ENCODE measurements around the gene SPATA45. TPM values are rescaled to one million over a fixed set of nuclear protein-coding genes. Genes with fewer than 3 reads are reported as not detected.

Gene SPATA45
- total and polyA plus RNA-seq, 2 of the 4 experiments (the other 2 are of a cell fraction), result not detected

GRCh38 chr1:212780759-212781158 lies 66.7 kb downstream of the SPATA45 start:
- no TSS peak for BruUV-seq (replicated peaks)

More at GRCh38 chr1:212780759-212781158, 66.7 kb downstream of the SPATA45 start:
- Histone ChIP-seq H4K91ac (ENCODE audit: insufficient read depth, low read depth, low read length) (no peak overlapping the region), H2AFZ (replicated peaks; ENCODE audit: low read length, poor library complexity) (no peak overlapping the region), H3K4ac (ENCODE audit: low read depth, low read length) (no peak overlapping the region), H3K4me1 (ENCODE audit: control insufficient read depth, insufficient read depth, low read length) (0 out of 2 replicates have a peak, but pooled peaks cover 2% of the 10 kb centered on the region), H3K56ac (ENCODE audit: extremely low read depth, insufficient read depth, low read length) (no peak overlapping the region), H2BK5ac (ENCODE audit: low read depth, low read length, poor library complexity, severe bottlenecking) (no peak overlapping the region), H3K4me2 (ENCODE audit: low read depth, low read length) (no peak overlapping the region), H3K4me3 (ENCODE audit: insufficient read depth, low read depth, low read length) (no peak overlapping the region), H3K27ac (ENCODE audit: insufficient read depth, low read length) (no peak overlapping the region), H3K9me3 (ENCODE audit: control insufficient read depth, insufficient read depth, low read length) (no peaks in the 10 kb centered on the region), H4K8ac (ENCODE audit: low read depth in 2 of 2, low read length in 2 of 2) (no peak overlapping the region), H2AK5ac (ENCODE audit: low read depth, low read length) (no peak overlapping the region), H3K36me3 (ENCODE audit: control insufficient read depth, insufficient read depth, low read length) (peaks cover 2% of the 10 kb centered on the region; the same call in 1 of the 2 replicates), H3K23ac (ENCODE audit: low read depth, low read length) (no peak overlapping the region), H4K5ac (ENCODE audit: low read depth, low read length) (no peak overlapping the region), H2BK20ac (ENCODE audit: low read depth, low read length) (no peak overlapping the region), H3K9ac (ENCODE audit: low read depth, low read length) (no peak overlapping the region), H2AK9ac (replicated peaks; ENCODE audit: low read depth, low read length, poor library complexity) (no peak overlapping the region), H2BK120ac (ENCODE audit: low read depth, low read length) (no peak overlapping the region), H4K20me1 (ENCODE audit: insufficient read depth, low read length) (no peaks in the 10 kb centered on the region), H2BK15ac (ENCODE audit: low read depth, low read length) (no peak overlapping the region), H3K27me3 (ENCODE audit: control insufficient read depth, insufficient read depth, low read length) (no peaks in the 10 kb centered on the region), H3K14ac (replicated peaks; ENCODE audit: low read depth, low read length) (no peak overlapping the region), H3K79me1 (ENCODE audit: low read depth in 1 of 2, low read length in 2 of 2) (peaks cover 3 to 8% of the 10 kb centered on the region in 2 experiments; a peak in 2 of 4 replicates), H3K9me1 (ENCODE audit: insufficient read depth, low read length) (no peaks in the 10 kb centered on the region), H3K18ac (ENCODE audit: low read depth, low read length) (no peak overlapping the region)
- 94% methylated on average over 3 of the region's 3 CpGs; no CpG with 5 or more reads in 1 of the 2 experiments for WGBS, 2 experiments (ENCODE audit: extremely low coverage in 2 of 2, insufficient read length in 1 of 2)
- no peak for DNase-seq
- dilution Hi-C loops (cut with HindIII; ENCODE audit: low sequenced_read_pairs, unreplicated experiment) (no loop called here), intact Hi-C loops (cut with micrococcal nuclease) (loop anchor here (10.0 kb wide), 1 partner anchor 716 kb away; no protein-coding TSS in a partner anchor), in situ Hi-C loops (cut with MboI; ENCODE audit: low sequenced_read_pairs) (loop anchor here (10.0 kb wide), 1 partner anchor 116 kb away; no protein-coding TSS in a partner anchor)
- ChIA-PET POLR2A (ENCODE audit: unreplicated experiment) (no interaction called here), CTCF (interaction anchor here (1.5 kb wide), 2 partner anchors 31 to 325 kb away, joined by 5 to 6 read pairs; no protein-coding TSS in a partner anchor)
- no peak for ATAC-seq (ENCODE audit: low read depth)
- no peak for TF ChIP-seq MAZ (IDR thresholded peaks at IDR 0.05; ENCODE audit: borderline replicate concordance, low read depth, low read length)
- no peak for TF ChIP-seq POLR2A (IDR thresholded peaks at IDR 0.05; ENCODE audit: low read depth, low read length)
- TF ChIP-seq RAD21 (IDR thresholded peaks at IDR 0.05; ENCODE audit: low read length), result no peak
- TF ChIP-seq CTCF (conservative IDR thresholded peaks at IDR 0.05; ENCODE audit: low read depth, low read length), result no peak
- TF ChIP-seq MAFK (IDR thresholded peaks at IDR 0.05; ENCODE audit: low read depth, low read length), result no peak

Small RNAs within 50 kb of the gene (microRNA-seq; reads per million reads assigned to microRNA genes)
- gene AC104333.1 (ENCODE audit: insufficient read depth, insufficient read length) (not detected), gene AC104333.2 (ENCODE audit: insufficient read depth, insufficient read length) (not detected)

Small RNAs within 50 kb of the gene (small RNA-seq; reads per million reads assigned to genes)
- gene AC104333.1, result 0 reads per million in 5 experiments
- gene AC104333.2, result 0 reads per million in 5 experiments

Other genes with a start within 250 kb of the SPATA45 start
- 9.9 and 15.0 TPM in 2 replicates for gene ATF3, start 238.9 kb downstream of the SPATA45 start, total RNA-seq (2012; rRNA removed)
- gene ATF3, start 238.9 kb downstream of the SPATA45 start, polyA plus RNA-seq (2012; rRNA removed), result 12.3 and 17.9 TPM in 2 replicates
- gene BATF3, start 147.8 kb downstream of the SPATA45 start, total RNA-seq (2012; rRNA removed), result 1.6 and 2.2 TPM in 2 replicates
- 3.0 and 3.9 TPM in 2 replicates for gene BATF3, start 147.8 kb downstream of the SPATA45 start, polyA plus RNA-seq (2012; rRNA removed)
- 32.8 and 42.5 TPM in 2 replicates for gene NSL1, start 55.9 kb downstream of the SPATA45 start, total RNA-seq (2012; rRNA removed)
- 19.1 and 26.7 TPM in 2 replicates for gene NSL1, start 55.9 kb downstream of the SPATA45 start, polyA plus RNA-seq (2012; rRNA removed)
- gene TATDN3, start 55.8 kb downstream of the SPATA45 start, total RNA-seq (2012; rRNA removed), result 12.0 and 12.8 TPM in 2 replicates
- gene TATDN3, start 55.8 kb downstream of the SPATA45 start, polyA plus RNA-seq (2012; rRNA removed), result 4.4 and 4.9 TPM in 2 replicates
- gene FLVCR1, start 10.6 kb upstream of the SPATA45 start, total RNA-seq (2012; rRNA removed), result 3.9 and 6.7 TPM in 2 replicates
- 1.9 and 2.4 TPM in 2 replicates for gene FLVCR1, start 10.6 kb upstream of the SPATA45 start, polyA plus RNA-seq (2012; rRNA removed)
- gene VASH2, start 102.9 kb upstream of the SPATA45 start, total RNA-seq (2012; rRNA removed), result 0.83 and 0.90 TPM in 2 replicates
- gene VASH2, start 102.9 kb upstream of the SPATA45 start, polyA plus RNA-seq (2012; rRNA removed), result 1.1 and 1.2 TPM in 2 replicates
- 44.1 and 49.2 TPM in 2 replicates for gene ANGEL2, start 168.2 kb upstream of the SPATA45 start, total RNA-seq (2012; rRNA removed)
- gene ANGEL2, start 168.2 kb upstream of the SPATA45 start, polyA plus RNA-seq (2012; rRNA removed), result 10.6 and 13.4 TPM in 2 replicates
- 23.7 and 25.8 TPM in 2 replicates for gene RPS6KC1, start 203.6 kb upstream of the SPATA45 start, total RNA-seq (2012; rRNA removed)
- gene RPS6KC1, start 203.6 kb upstream of the SPATA45 start, polyA plus RNA-seq (2012; rRNA removed), result 6.0 and 7.9 TPM in 2 replicates

All from IMR-90 (cell line).